Thyroid gland (tissue), 4 donors: ENCODE data around the gene KCP.

Experiments
- CTCF ChIP-seq, 6 experiments: fragments of 200-600 bp in 3 of 6; fragments of 450-650 bp in 3 of 6; sonication (generic) in 3 of 6; IDR thresholded peaks; one replicate each; pipeline ENCODE4 v1.5.1; 2016 to 2019; ENCODE audit warnings: antibody characterized with exemption in 6 of 6, mild to moderate bottlenecking in 2 of 6, inconsistent platforms in 1 of 6, moderate library complexity in 1 of 6
- POLR2A ChIP-seq, 2 donors: fragments of 450-650 bp; IDR thresholded peaks; one replicate each; pipeline ENCODE4 v1.6.1; 2017; ENCODE audit warnings: antibody characterized with exemption in 2 of 2, mild to moderate bottlenecking in 2 of 2, moderate library complexity in 1 of 2

DNA sequence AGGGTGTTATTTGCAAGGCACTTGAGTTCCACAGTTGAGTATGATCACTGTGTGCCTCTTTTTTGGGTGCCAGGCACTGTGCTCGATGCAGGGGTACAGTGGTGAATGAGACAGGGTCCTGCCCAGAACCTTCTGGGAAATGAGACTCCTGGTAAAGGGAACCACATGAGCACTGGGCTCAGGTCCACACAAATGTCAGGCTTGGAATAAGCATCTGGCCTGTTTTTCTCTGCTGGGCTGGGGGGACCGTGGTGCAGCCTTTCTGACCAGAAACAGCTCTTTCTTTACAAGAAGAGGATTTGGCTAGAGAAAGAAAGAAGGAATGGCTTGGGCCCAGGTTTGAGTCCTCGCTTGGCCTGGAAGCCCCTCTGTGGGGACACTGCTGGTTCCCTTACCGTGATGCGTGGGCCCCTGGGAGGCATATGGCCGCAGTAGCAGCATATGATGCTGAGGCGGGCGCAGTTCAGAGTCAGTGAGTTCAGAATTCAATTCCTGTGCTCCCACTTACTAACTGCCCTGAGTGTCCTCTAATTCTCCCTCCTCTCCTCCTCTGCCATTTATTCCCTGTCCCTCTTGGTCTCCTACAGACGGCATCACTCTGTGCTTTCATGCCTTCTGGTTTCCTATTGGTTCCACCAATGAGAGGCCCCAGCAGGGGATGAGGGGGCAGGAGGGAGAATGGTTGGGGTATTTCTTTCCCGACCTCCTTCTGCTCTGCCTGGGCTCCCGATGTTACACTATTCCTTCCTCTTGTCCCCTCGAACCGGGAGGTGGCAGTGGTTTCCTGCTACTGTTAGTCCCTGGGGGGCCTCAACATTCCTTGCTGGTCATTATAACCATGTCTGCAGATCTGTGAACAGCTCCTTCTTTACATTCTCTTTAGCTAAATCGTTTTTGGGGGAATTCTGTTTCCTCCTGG is 9.6 kb upstream of the KCP start:
- TF ChIP-seq CTCF (IDR thresholded peaks at IDR 0.05) (no peak), POLR2A (IDR thresholded peaks at IDR 0.05) (no peak)
